22Rv1 (cell line): ENCODE results near the gene HMX2.

ENCODE experiments used
- H3K27ac ChIP-seq: fragments of 450-650 bp; 2 replicates; pipeline ENCODE4 v1.5.1; 2017
- CTCF ChIP-seq: fragments of 450-650 bp; IDR thresholded peaks from 2 replicates; pipeline ENCODE4 v1.5.1; 2017; ENCODE audit warnings: mild to moderate bottlenecking
- ZFX ChIP-seq: fragments of 450-650 bp; IDR thresholded peaks from 2 replicates; pipeline ENCODE4 v1.6.1; 2017; ENCODE audit warnings: antibody characterized with exemption, borderline replicate concordance

HMX2 gene

DNA sequence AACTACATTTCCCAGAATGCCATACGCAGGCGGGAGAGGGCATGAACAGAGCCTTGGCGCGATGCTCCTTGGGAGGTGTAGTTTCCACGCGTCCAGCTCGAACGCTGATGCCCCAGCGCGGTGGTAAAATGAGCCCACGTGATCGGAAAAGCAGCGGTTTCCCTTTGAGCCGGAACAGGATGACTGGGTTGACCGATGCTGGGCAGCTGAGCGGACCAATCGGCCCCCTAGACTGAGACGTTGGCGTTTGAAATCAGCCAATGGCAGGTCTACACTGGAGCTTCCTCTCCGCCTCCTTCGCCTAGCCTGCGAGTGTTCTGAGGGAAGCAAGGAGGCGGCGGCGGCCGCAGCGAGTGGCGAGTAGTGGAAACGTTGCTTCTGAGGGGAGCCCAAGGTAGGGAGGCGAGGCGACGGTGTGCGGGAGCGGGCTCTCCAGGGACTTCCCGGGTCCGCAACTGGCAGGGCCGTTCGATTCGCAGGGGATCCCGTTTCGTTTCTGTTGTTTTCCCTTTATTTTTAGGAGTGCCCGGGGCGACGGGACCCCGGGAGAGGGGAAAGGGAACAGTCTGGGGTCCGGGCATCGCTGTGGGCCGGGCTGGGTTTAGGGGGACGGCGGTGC is 6.3 kb downstream of the HMX2 start, which contains the start of gene BUB3:
TSS of gene BUB3 (plus strand) at position 311 of the 619 bp plus-strand sequence. CDS start 516 bp downstream, outside the sequence.
- H3K27ac ChIP-seq = peak within 1 kb of the TSS; percentile 81
- TF ChIP-seq ZFX (no peak), CTCF (no peak)

- no peak for TF ChIP-seq ZFX
- TF ChIP-seq CTCF = no peak
- peak overlapping the region; percentile 81 for H3K27ac ChIP-seq
These were observed 7.0 kb downstream of the HMX2 start for GRCh38 chr10:123154711-123155505.

GRCh38 chr10:123156078-123156477 is 8.1 kb downstream of the HMX2 start:
- TF ChIP-seq CTCF (no peak), ZFX (no peak)
- H3K27ac ChIP-seq = no peak overlapping the region

DNA sequence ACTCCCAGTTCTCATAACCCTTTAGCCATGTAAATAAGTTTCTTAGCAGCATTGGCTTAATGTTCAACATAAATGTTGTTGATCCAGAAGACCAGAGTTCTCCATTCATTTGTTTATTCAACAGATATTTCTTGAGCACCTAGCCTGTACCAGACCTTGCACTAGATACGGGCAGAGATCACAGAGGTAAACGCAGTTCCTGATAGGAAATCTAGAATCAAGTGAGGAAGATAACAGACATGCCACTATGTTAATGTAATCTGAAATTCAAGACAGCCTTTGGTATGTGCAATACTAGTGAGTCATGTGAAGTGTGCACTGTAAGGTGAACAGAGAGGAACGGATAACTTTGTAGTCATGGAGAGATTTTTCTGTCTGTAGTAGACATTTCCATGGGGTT is 9.3 kb downstream of the HMX2 start:
- no peak for TF ChIP-seq CTCF
- TF ChIP-seq ZFX = no peak
- H3K27ac ChIP-seq = no peak overlapping the region

DNA sequence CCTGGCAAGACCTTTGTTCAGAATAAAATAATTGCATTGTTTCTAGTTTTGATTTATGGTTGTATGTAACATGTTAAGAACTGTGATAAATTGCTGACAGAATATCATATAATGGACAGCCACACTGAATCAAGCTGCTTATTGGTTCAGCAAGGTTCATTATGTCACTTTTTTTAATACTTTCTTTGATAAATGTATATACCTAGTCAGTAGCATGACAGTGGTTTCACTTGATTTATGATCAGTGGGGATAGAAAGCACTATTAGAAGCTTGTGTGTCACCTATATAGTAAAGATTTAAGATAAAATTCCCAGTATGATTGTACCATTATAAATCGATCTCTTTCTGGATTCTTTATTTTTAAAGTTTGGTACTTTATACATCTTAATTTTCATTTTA is 10.7 kb downstream of the HMX2 start:
- no peak overlapping the region for H3K27ac ChIP-seq
- TF ChIP-seq ZFX (no peak), CTCF (no peak)

DNA sequence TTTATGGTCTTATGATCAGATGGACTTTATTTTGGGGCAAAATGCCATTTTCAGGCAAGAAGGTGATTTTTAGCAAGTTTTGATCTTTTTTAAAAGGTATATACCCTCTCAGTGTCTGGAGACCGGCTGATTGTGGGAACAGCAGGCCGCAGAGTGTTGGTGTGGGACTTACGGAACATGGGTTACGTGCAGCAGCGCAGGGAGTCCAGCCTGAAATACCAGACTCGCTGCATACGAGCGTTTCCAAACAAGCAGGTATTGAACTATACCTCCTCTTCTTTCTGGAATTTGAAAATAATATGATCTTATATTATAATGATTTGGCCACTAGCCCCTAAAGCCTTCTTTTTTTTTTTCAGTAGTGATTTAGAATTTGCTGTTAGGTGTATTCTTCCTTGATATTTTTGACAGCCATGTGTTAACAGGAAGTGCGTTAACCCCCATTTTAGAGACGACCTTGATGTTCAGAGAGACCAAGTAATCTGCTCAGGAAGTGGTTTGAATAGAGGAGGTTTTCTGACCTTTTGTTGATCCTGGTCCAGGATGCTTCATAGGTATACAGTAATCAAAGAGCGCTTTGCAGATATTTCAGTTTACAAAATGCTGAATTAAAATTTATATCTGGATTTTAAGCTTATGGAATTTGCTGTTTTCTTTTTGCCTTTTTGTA is 12.5 kb downstream of the HMX2 start:
- H3K27ac ChIP-seq = no peak overlapping the region
- TF ChIP-seq ZFX (no peak), CTCF (no peak)
